ENCODE measurements around the gene TRPT1.

TRPT1 gene, protein sequence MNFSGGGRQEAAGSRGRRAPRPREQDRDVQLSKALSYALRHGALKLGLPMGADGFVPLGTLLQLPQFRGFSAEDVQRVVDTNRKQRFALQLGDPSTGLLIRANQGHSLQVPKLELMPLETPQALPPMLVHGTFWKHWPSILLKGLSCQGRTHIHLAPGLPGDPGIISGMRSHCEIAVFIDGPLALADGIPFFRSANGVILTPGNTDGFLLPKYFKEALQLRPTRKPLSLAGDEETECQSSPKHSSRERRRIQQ

DNA sequence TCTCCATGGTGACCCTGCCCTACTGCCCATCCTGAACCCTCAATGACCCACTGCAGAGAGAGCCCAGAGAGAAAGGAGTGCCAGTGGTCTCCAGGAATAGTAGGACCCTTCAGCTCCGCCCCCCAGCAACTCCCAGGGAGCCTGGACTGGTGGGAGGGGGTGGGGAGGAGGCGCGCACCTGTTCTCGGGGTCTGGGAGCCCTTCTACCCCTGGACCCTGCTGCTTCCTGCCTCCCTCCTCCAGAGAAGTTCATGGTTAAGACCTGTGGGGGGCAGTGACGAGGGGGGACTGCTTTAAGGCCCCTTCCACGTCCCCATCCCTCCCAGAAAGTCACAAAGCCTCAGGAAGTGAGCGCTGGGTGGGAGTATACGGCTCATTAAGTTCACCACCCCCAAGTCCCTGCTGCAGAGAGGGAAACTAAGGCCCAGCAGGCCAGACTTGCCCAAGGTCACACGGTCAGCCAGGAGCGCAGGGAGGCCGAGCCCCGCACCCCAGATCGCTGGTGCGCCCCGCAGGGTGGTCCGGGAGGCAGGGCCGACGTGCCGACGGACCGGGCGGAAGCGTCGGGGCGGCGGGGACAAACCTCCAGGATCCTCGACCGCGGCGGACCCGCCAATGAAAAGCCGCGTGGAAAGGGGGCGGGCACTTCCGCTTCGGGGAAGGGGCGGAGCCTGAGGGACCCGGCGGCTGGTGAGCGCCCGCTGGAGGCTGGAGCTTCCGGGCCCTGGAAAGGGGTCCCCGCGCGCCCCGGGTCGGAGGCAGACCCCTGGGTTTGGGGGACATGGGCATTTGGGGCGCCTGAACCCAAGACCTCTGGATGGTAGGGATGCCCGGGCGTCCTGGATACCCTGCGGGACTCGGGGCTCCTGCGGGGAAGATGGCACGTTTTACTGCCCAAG lies at the start of gene TRPT1, which contains the start of gene NUDT22:
TRPT1 (minus strand) TSS at position 579 of the 899 bp plus-strand sequence; CDS start at position 253, 326 bp downstream.
NUDT22 (plus strand) TSS at position 667 of the 899 bp plus-strand sequence. CDS start 379 bp downstream, outside the sequence.
- DNase-seq, result peak; percentile 83

GRCh38 chr11:64275031-64275800 lies 49.2 kb upstream of the TRPT1 start:
- no peak for DNase-seq

DNA sequence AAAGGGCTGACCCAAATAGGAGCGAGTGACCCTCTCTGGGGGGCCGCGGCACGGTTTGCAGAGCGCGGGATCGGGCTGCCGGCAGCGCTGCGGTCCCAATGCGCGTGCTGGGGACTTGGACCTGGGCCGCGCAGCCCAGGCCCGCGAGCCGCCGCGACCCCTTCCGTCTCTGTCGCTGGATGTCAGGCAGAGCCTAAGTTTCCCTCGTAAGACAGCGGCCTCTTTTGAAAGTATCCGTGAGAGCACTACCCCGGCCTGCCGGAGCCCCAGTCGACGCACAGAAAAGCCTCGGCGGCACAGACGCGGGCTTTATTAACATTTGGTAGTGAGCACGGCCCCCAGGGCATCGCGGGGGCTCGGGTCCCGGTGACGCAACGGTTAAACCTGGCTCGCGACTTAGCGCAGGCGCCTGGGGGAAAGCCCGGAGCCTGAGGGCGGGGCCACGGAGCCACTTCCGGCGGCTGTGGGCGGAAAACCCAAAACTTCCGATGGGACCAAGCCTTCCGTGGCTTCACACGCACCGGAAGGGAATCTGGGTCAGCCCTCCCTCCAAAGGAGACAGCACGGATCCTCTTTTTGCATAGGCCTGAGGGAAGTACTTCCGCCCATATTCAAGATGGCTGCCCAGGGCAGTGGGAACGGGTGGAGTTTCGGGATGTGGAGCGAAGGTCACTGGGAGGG lies 43.7 kb upstream of the TRPT1 start:
- DNase-seq, result peak; percentile 99

DNA sequence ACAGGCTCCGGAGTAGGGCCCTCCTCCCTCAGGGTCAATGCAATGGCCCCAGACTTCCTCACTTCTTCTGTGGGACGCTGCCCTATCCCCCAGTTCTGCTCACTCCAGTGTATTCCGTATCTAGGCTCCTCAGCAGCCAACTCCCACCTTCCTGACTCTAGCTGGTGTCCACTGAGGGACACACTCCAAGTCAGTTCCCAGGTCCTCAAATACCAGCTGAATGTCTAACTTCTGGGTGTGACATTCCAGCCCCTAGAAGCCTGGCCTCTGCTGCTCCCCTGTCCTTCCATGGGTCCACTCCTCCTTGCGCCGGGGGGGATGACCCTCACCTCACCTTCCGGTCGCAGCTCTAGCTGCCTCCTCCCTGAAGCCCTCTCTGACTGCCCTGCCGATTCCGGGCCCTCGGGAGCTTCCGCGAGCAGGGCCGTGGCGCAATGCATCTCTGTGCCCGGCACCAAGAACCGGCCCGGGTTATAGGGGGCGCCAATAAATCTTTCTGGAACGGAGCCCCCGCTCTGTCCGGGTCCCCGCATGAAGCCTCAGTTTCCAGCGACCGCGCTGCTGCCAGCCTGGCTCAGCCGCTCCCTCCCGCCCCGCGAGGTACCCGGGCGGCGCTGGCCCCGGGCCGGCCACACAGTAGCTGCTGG lies 43.0 kb upstream of the TRPT1 start:
- DNase-seq, result no peak

DNA sequence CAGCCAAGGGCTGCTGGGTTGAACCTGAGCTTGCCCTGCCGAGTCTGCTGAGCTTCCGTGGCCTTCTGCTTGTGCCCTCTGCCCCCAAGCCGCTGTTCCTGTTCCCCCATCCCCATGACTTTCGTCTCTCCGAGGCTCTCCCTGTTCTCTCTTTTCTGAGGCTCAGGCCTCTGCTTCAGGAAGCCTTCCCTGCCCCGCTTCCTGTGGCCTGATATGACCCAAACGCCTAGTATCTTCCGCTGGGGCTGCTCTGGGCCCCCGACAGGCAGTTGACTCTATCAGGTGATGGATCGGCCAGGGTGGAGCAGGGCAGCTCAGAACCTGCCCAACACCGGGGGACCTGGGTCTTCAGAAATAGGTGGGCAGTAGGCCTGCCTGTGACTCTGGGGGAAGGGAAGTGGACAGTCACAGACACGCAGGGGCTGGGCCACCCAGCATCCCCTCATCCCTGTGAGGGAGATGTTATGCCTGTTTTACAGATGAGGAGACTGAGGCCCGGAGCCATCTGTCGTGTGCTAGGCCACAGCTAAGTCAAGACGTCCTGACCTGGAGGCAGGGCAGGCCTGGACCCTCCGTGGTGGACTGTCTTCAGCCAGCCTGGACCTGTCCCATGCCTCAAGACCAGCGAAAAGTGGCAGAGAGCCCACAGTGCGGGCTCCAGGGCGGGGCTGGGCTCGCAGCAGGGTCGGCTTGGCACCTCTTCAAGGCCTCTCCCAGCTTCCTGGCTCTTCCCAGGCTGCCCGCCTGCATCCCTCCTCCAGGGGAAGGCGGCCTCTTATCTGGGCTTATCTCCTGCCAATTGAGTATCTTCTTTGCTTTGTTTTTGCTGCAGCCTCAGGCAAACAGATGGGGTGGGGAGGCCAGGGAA lies 42.3 kb upstream of the TRPT1 start:
- DNase-seq, result no peak

DNA sequence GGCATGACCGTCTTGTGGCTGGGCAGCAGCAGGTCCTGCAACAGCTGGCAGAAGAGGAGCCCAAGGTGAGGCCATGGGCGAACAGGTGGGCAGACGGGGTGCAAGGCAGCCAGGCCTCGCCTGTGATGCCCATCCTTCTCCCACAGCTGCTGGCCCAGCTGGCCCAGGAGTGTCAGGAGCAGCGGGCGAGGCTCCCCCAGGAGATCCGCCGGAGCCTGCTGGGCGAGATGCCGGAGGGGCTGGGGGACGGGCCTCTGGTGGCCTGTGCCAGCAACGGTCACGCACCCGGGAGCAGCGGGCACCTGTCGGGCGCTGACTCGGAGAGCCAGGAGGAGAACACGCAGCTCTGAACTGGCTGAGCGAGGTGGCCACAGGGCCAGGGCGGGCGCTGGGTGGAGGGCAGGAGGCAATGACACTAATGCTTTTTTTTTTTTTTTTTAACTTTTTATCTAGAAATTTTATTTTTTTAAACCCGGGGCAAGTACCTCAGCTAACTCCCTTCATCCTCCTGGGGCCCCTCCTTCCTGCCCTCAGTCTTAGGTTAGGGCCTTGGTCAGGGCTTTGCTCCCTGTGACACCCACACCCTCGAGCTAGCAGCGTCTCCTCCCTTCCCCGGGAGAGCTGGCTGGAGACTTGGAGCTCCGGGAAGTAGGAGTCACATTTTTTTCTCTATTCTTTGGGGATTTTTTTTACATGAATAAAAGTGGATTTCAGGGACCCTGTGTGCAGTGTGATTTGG lies 41.4 kb upstream of the TRPT1 start:
- no peak for DNase-seq

DNA sequence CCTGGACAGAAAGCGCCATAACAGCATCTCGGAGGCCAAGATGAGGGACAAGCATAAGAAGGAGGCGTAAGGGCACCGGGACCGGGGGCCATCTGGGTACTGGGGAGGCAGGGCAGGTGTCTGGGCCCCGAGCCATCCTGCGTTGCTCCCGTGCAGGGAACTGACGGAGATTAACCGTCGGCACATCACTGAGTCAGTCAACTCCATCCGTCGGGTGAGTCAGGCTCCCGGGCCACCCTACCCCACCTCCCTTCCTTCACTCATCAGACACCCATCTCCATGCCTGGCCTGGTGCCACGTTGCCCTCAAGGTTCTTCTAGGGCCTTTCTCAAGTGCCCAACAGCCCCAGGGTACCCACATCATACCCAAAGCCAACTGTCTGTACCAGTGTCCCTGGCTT lies 40.4 kb upstream of the TRPT1 start:
- DNase-seq, result no peak

DNA sequence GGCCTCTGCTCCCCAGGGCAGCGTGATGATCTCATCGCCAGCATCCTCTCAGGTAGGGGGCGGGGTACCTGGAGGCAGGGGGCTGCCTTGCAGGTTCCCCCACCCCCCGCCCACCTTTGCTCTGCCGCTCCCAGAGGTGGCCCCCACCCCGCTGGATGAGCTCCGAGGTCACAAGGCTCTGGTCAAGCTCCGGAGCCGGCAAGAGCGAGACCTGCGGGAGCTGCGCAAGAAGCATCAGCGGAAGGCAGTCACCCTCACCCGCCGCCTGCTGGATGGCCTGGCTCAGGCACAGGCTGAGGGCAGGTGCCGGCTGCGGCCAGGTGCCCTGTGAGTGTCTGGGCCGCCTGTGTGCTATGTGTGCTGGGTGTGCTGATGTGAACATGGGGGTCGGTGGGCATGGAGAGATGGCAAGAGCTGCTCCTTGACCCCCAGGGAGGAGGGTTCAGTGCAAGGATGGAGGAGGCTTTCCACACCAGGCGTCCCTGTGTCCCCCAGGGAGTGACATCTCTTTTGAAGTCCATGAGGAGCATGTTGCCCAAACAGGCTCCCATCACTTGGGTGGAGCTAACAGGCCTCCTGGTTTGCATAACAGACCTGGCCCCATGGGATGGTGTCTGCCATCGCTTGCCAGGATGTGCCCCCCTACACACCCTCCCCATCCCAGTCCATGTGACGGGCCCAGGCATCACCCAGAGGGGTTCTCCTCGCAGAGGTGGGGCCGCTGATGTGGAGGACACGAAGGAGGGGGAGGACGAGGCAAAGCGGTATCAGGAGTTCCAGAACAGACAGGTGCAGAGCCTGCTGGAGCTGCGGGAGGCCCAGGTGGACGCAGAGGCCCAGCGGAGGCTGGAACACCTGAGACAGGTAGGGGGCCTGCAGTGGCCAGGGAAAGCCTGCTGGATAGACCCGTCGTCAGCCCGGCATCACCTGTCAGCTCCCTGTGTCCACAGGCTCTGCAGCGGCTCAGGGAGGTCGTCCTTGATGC lies 39.5 kb upstream of the TRPT1 start:
- DNase-seq, result no peak

- DNase-seq, result no peak
Observed at GRCh38 chr11:64264371-64264852, 38.4 kb upstream of the TRPT1 start.

GRCh38 chr11:64263947-64264317 lies 37.9 kb upstream of the TRPT1 start:
- DNase-seq, result no peak

GRCh38 chr11:64263021-64263946 lies 37.3 kb upstream of the TRPT1 start:
- DNase-seq, result no peak

GRCh38 chr11:64262271-64263002 lies 36.5 kb upstream of the TRPT1 start:
- no peak for DNase-seq

GRCh38 chr11:64261556-64262080 lies 35.6 kb upstream of the TRPT1 start:
- DNase-seq, result no peak

GRCh38 chr11:64260147-64260708 lies 34.2 kb upstream of the TRPT1 start:
- no peak for DNase-seq

- DNase-seq, result no peak
Observed at GRCh38 chr11:64259533-64260067, 33.6 kb upstream of the TRPT1 start.

GRCh38 chr11:64258946-64259532 lies 33.1 kb upstream of the TRPT1 start:
- DNase-seq, result no peak

All from COR-L47 (cell line).